OCI-LY1 (cell line): ENCODE data around the gene CBLB.

Experiments used
- H2AFZ ChIP-seq: fragments of 200-600 bp; sonication (generic), shearing (Covaris generic); 2 replicates; pipeline ENCODE4 v1.6.0; 2014; ENCODE audit warnings: antibody characterized with exemption, mild to moderate bottlenecking, low read length
- H3F3A ChIP-seq: fragments of 200-600 bp; sonication (generic), shearing (Covaris generic); 2 replicates; pipeline ENCODE4 v1.6.0; 2014; ENCODE audit warnings: mild to moderate bottlenecking, antibody characterized with exemption, low read length, moderate library complexity; ENCODE audit not compliant: insufficient read depth
- H3K27ac ChIP-seq: fragments of 200-600 bp; sonication (generic); 2 replicates; pipeline ENCODE4 v1.5.1; 2014; ENCODE audit warnings: low read length, mixed run types, mild to moderate bottlenecking, low read depth; ENCODE audit not compliant: poor library complexity, severe bottlenecking
- H3K27me3 ChIP-seq: fragments of 200-600 bp; sonication (generic); 2 replicates; pipeline ENCODE4 v1.6.0; 2014; ENCODE audit warnings: antibody characterized with exemption, mild to moderate bottlenecking, low read length, moderate library complexity; ENCODE audit not compliant: insufficient read depth
- H3K36me3 ChIP-seq: fragments of 200-600 bp; sonication (generic); 2 replicates; pipeline ENCODE4 v1.6.1; 2014; ENCODE audit warnings: mild to moderate bottlenecking, antibody characterized with exemption, low read length, moderate library complexity, mixed read lengths; ENCODE audit not compliant: insufficient read depth
- H3K4me1 ChIP-seq: fragments of 200-600 bp; sonication (generic); 2 replicates; pipeline ENCODE4 v1.5.1; 2014; ENCODE audit warnings: mild to moderate bottlenecking, low read length, moderate library complexity; ENCODE audit not compliant: insufficient read depth, severe bottlenecking
- H3K4me2 ChIP-seq: fragments of 200-600 bp; sonication (generic), shearing (Covaris generic); 2 replicates; pipeline ENCODE4 v1.6.1; 2014; ENCODE audit warnings: low read length
- H3K4me3 ChIP-seq: fragments of 200-600 bp; sonication (generic); 2 replicates; pipeline ENCODE4 v1.5.1; 2014; ENCODE audit warnings: low read length, low read depth, mild to moderate bottlenecking, mixed read lengths; ENCODE audit not compliant: poor library complexity, severe bottlenecking
- H3K79me2 ChIP-seq: fragments of 200-600 bp; shearing (Covaris generic); 2 replicates; pipeline ENCODE4 v1.6.1; 2016; ENCODE audit warnings: mixed run types, low read length, mixed read lengths; ENCODE audit not compliant: insufficient read depth
- H3K9ac ChIP-seq: fragments of 200-600 bp; sonication (generic), shearing (Covaris generic); 2 replicates; pipeline ENCODE4 v1.6.1; 2014; ENCODE audit warnings: mild to moderate bottlenecking, low read length, mixed read lengths
- H3K9me2 ChIP-seq: fragments of 200-600 bp; sonication (generic), shearing (Covaris generic); 2 replicates; pipeline ENCODE4 v1.6.1; 2014; ENCODE audit warnings: low read depth, mild to moderate bottlenecking, low read length, mixed read lengths
- H3K9me3 ChIP-seq: fragments of 200-600 bp; shearing (Covaris generic); 2 replicates; pipeline ENCODE4 v1.6.1; 2014; ENCODE audit warnings: low read length, mixed read lengths
- H4K20me1 ChIP-seq: fragments of 200-600 bp; sonication (generic), shearing (Covaris generic); 2 replicates; pipeline ENCODE4 v1.6.0; 2016; ENCODE audit warnings: mild to moderate bottlenecking, low read length; ENCODE audit not compliant: insufficient read depth
- CTCF ChIP-seq: fragments of 200-600 bp; sonication (generic), shearing (Covaris generic); IDR thresholded peaks from 2 replicates; pipeline ENCODE4 v1.5.1; 2017; ENCODE audit warnings: mild to moderate bottlenecking, antibody characterized with exemption, low read length, moderate library complexity, mixed read lengths
- EZH2 ChIP-seq: fragments of 200-600 bp; sonication (generic), shearing (Covaris generic); IDR thresholded peaks from 2 replicates; pipeline ENCODE4 v1.8.0; 2017; ENCODE audit warnings: borderline replicate concordance, mixed run types, mild to moderate bottlenecking, antibody characterized with exemption, low read length, moderate library complexity, mixed read lengths

CBLB gene

GRCh38 chr3:105877336-105877910 lies 8.6 kb upstream of the CBLB start:
- H4K20me1 ChIP-seq, result no peaks in the 10 kb centered on the region
- peaks cover 36% of the 10 kb centered on the region for H3K4me1 ChIP-seq
- no peaks in the 10 kb centered on the region for H3K9me3 ChIP-seq
- no peaks in the 10 kb centered on the region for H3K36me3 ChIP-seq
- TF ChIP-seq EZH2, result no peak
- TF ChIP-seq CTCF, result no peak
- H3K27me3 ChIP-seq, result no peaks in the 10 kb centered on the region
- peak overlapping the region; percentile 34 for H3K4me2 ChIP-seq
- H3K27ac ChIP-seq, result peak overlapping the region; percentile 39
- H2AFZ ChIP-seq, result peak overlapping the region; percentile 82; the same call in 1 of the 2 replicates
- no peak overlapping the region for H3K4me3 ChIP-seq
- H3F3A ChIP-seq, result no peaks in the 10 kb centered on the region
- no peaks in the 10 kb centered on the region for H3K79me2 ChIP-seq
- H3K9me2 ChIP-seq, result no peaks in the 10 kb centered on the region
- H3K9ac ChIP-seq, result no peak overlapping the region

- no peaks in the 10 kb centered on the region for H3K27me3 ChIP-seq
- H2AFZ ChIP-seq, result peak overlapping the region; percentile 82; the same call in 1 of the 2 replicates
- H3K4me3 ChIP-seq, result no peak overlapping the region
- H3F3A ChIP-seq, result no peaks in the 10 kb centered on the region
- peak overlapping the region; percentile 39 for H3K27ac ChIP-seq
- no peaks in the 10 kb centered on the region for H3K79me2 ChIP-seq
- H3K36me3 ChIP-seq, result no peaks in the 10 kb centered on the region
- no peak overlapping the region for H3K9ac ChIP-seq
- H3K4me2 ChIP-seq, result peak overlapping the region; percentile 34
- H3K9me2 ChIP-seq, result no peaks in the 10 kb centered on the region
- no peak for TF ChIP-seq EZH2
- TF ChIP-seq CTCF, result no peak
- H3K4me1 ChIP-seq, result peaks cover 31% of the 10 kb centered on the region
- no peaks in the 10 kb centered on the region for H4K20me1 ChIP-seq
- no peaks in the 10 kb centered on the region for H3K9me3 ChIP-seq
Measured at GRCh38 chr3:105876780-105877327, 8.0 kb upstream of the CBLB start.

GRCh38 chr3:105869861-105870755 lies 1.3 kb upstream of the CBLB start:
- H3K36me3 ChIP-seq, result peaks cover 4% of the 10 kb centered on the region; the same call in 1 of the 2 replicates
- H4K20me1 ChIP-seq, result no peaks in the 10 kb centered on the region
- no peak for TF ChIP-seq EZH2
- no peak for TF ChIP-seq CTCF
- H2AFZ ChIP-seq, result peak overlapping the region; percentile 35
- no peaks in the 10 kb centered on the region for H3F3A ChIP-seq
- H3K27ac ChIP-seq, result peak overlapping the region; percentile 68
- H3K4me3 ChIP-seq, result peak overlapping the region; percentile 92
- no peaks in the 10 kb centered on the region for H3K9me2 ChIP-seq
- H3K4me2 ChIP-seq, result peak overlapping the region; percentile 99
- no peaks in the 10 kb centered on the region for H3K9me3 ChIP-seq
- no peaks in the 10 kb centered on the region for H3K27me3 ChIP-seq
- H3K4me1 ChIP-seq, result peaks cover 37% of the 10 kb centered on the region
- peaks cover 25% of the 10 kb centered on the region for H3K79me2 ChIP-seq
- H3K9ac ChIP-seq, result peak overlapping the region; percentile 84
